ENCODE results near the gene TMEM145. TPM values are rescaled to one million over a fixed set of nuclear protein-coding genes. Genes with fewer than 3 reads are reported as not detected.

The TMEM145 gene
- polyA plus RNA-seq, 1 donor from 2014 or later = 30.9 TPM

DNA sequence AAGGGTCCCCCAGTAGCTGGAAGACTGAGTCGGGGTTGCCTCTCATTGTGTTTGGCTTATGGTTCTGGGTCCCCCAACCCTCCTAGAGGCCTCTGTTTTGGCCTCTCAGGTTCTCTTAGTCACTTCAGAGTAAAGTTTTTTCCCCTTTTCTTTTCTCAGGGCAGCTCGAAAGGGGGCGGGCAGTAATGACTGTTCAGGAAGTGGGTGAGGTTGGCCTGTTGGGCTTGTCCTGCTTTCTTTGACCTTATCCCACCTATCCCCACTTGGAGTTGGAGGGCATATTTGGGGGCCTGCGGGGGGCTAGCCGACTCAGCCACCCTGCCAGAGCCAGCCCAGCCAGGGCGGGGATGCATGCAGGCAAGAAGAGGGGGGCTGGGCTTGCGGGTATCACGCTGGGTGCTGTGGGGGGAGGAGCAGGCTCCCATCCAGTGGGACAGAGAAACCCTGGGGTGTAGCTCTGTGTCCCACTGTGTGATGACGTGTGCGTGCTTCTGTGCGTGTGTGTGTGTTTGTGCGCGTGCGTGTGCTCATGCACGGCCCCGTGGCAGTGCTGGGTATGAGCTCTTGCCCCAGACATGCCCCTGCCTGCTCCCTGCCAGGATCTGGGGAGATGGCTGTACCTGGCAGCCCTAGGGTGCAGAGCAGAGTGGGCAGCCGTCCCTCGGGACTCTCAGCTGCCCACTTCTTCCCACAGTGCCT is 42.6 kb upstream of the TMEM145 start:
- Histone ChIP-seq H3K27me3 (ENCODE audit: insufficient read depth, low read depth, low read length) (no peaks in the 10 kb centered on the region), H3F3A (ENCODE audit: insufficient read depth, low read length, poor library complexity, severe bottlenecking) (no peaks in the 10 kb centered on the region), H2AFZ (ENCODE audit: low read depth, low read length) (no peak overlapping the region), H3K4me3 (ENCODE audit: low read length) (peak overlapping the region; percentile 73), H3K9ac (ENCODE audit: low read length) (peak overlapping the region; percentile 93), H3K36me3 (ENCODE audit: insufficient read depth, low read length) (peaks cover 6% of the 10 kb centered on the region), H3K9me2 (ENCODE audit: insufficient read depth, low read length) (no peaks in the 10 kb centered on the region), H4K20me1 (ENCODE audit: insufficient read depth) (no peaks in the 10 kb centered on the region), H3K4me2 (ENCODE audit: low read length) (peak overlapping the region; percentile 91), H3K27ac (ENCODE audit: low read length) (peak overlapping the region; percentile 97), H3K9me3 (ENCODE audit: low read length) (no peaks in the 10 kb centered on the region), H3K79me2 (replicated peaks; ENCODE audit: insufficient read depth, low read length) (peaks cover 39% of the 10 kb centered on the region)
- no peak for TF ChIP-seq EP300 (conservative IDR thresholded peaks at IDR 0.05; ENCODE audit: poor library complexity, severe bottlenecking)

- Histone ChIP-seq H3K9me3 (ENCODE audit: low read length) (no peaks in the 10 kb centered on the region), H3K27ac (ENCODE audit: low read length) (peak overlapping the region; percentile 12), H3K4me2 (ENCODE audit: low read length) (no peak overlapping the region), H3K9ac (ENCODE audit: low read length) (peak overlapping the region; percentile 93), H3K4me3 (ENCODE audit: low read length) (peak overlapping the region; percentile 73), H3F3A (ENCODE audit: insufficient read depth, low read length, poor library complexity, severe bottlenecking) (no peaks in the 10 kb centered on the region), H3K79me2 (replicated peaks; ENCODE audit: insufficient read depth, low read length) (peaks cover 42% of the 10 kb centered on the region), H2AFZ (ENCODE audit: low read depth, low read length) (no peak overlapping the region), H3K9me2 (ENCODE audit: insufficient read depth, low read length) (no peaks in the 10 kb centered on the region), H3K36me3 (ENCODE audit: insufficient read depth, low read length) (peaks cover 6% of the 10 kb centered on the region), H4K20me1 (ENCODE audit: insufficient read depth) (no peaks in the 10 kb centered on the region), H3K27me3 (ENCODE audit: insufficient read depth, low read depth, low read length) (no peaks in the 10 kb centered on the region)
- TF ChIP-seq EP300 (conservative IDR thresholded peaks at IDR 0.05; ENCODE audit: poor library complexity, severe bottlenecking) = no peak
- no peak for TF ChIP-seq POLR2AphosphoS5 (IDR thresholded peaks at IDR 0.05)
- TF ChIP-seq MXI1 (conservative IDR thresholded peaks at IDR 0.05; ENCODE audit: poor library complexity, severe bottlenecking) = no peak
- TF ChIP-seq SMC3 (conservative IDR thresholded peaks at IDR 0.05; ENCODE audit: poor library complexity) = no peak
- no peak for TF ChIP-seq EZH2 (IDR thresholded peaks at IDR 0.05; ENCODE audit: borderline replicate concordance, insufficient read depth, low read length, poor library complexity, severe bottlenecking)
- TF ChIP-seq RAD21 (conservative IDR thresholded peaks at IDR 0.05) = no peak
- no peak for TF ChIP-seq CTCF (IDR thresholded peaks at IDR 0.05; ENCODE audit: poor library complexity, severe bottlenecking)
- TF ChIP-seq REST (IDR thresholded peaks at IDR 0.05; ENCODE audit: borderline replicate concordance) = no peak
- no peak for TF ChIP-seq TAF1 (IDR thresholded peaks at IDR 0.05; ENCODE audit: low read depth)
Measured at GRCh38 chr19:42271045-42271419, 42.1 kb upstream of the TMEM145 start.
